CD4-positive, alpha-beta memory T cell (primary cell): Measurements from ENCODE around the gene TBL2. TPM values are rescaled to one million over a fixed set of nuclear protein-coding genes. Genes with fewer than 3 reads are reported as not detected.
"Not testable (repeated sequence)": the region's sequence is repeated elsewhere in the genome, so short reads cannot be mapped to it uniquely, and the experiment has no call there.

Source experiments
- CTCF ChIA-PET: fragments of 350-600 bp; sonication (Branson Sonifier 250); formaldehyde crosslinking; loops from one replicate; lab custom pipeline; 2021; ENCODE audit warnings: inconsistent platforms; ENCODE audit not compliant: partially characterized antibody; lab: Charles Lee
- POLR2A ChIA-PET: fragments of 350-600 bp; sonication (Branson Sonifier 250); formaldehyde crosslinking; loops from one replicate; lab custom pipeline; 2021; ENCODE audit not compliant: partially characterized antibody; lab: Charles Lee
- DNase-seq, 5 donors: peaks; one replicate each; pipeline versions ENCODE4 v3.0.0 to v3.0.0-alpha.2; 2020 to 2022; ENCODE audit warnings: mixed read lengths in 1 of 5
- H3K27ac ChIP-seq: one replicate; pipeline ENCODE4 v1.7.0; 2013; ENCODE audit warnings: low read depth, low read length
- H3K27me3 ChIP-seq: 2 replicates; pipeline ENCODE4 v1.7.0; 2013; ENCODE audit warnings: mild to moderate bottlenecking, low read length, moderate library complexity; ENCODE audit not compliant: insufficient read depth
- H3K36me3 ChIP-seq: 2 replicates; pipeline ENCODE4 v1.7.0; 2013; ENCODE audit warnings: mild to moderate bottlenecking, low read length, moderate library complexity; ENCODE audit not compliant: insufficient read depth
- H3K4me1 ChIP-seq: 2 replicates; pipeline ENCODE4 v1.7.0; 2013; ENCODE audit warnings: mild to moderate bottlenecking, low read length, moderate library complexity; ENCODE audit not compliant: insufficient read depth
- H3K4me3 ChIP-seq, 2 donors: one replicate each; pipeline ENCODE4 v1.7.0; 2013; ENCODE audit warnings: low read length in 2 of 2, mild to moderate bottlenecking in 1 of 2
- H3K9me3 ChIP-seq, 2 donors: one replicate each; pipeline ENCODE4 v1.7.0; 2013; ENCODE audit warnings: low read length in 2 of 2, control low read depth in 1 of 2; ENCODE audit not compliant: control insufficient read depth in 1 of 2
- H3K27ac Mint-ChIP-seq, 7 donors: one replicate each; pipeline ENCODE4 v1.8.0; 2020 to 2021; ENCODE audit warnings: mixed read lengths in 7 of 7, mild to moderate bottlenecking in 6 of 7, inconsistent platforms in 3 of 7, moderate library complexity in 3 of 7
- H3K27me3 Mint-ChIP-seq, 2 donors: one replicate each; pipeline ENCODE4 v1.8.0; 2020 to 2021; ENCODE audit warnings: mixed read lengths in 2 of 2
- H3K36me3 Mint-ChIP-seq, 2 donors: one replicate each; pipeline ENCODE4 v1.8.0; 2020 to 2021; ENCODE audit warnings: mixed read lengths in 2 of 2, inconsistent platforms in 1 of 2, mild to moderate bottlenecking in 1 of 2
- H3K4me1 Mint-ChIP-seq, 4 donors: one replicate each; pipeline ENCODE4 v1.8.0; 2020 to 2021; ENCODE audit warnings: mixed read lengths in 4 of 4, mild to moderate bottlenecking in 1 of 4
- H3K4me3 Mint-ChIP-seq, 8 donors: one replicate each; pipeline ENCODE4 v1.8.0; 2020 to 2021; ENCODE audit warnings: mixed read lengths in 8 of 8, mild to moderate bottlenecking in 7 of 8, moderate library complexity in 6 of 8, inconsistent platforms in 3 of 8
- H3K9me3 Mint-ChIP-seq, 8 donors: one replicate each; pipeline ENCODE4 v1.8.0; 2020 to 2021; ENCODE audit warnings: mixed read lengths in 8 of 8, mild to moderate bottlenecking in 5 of 8, inconsistent platforms in 3 of 8, moderate library complexity in 1 of 8
- intact Hi-C: fragments of 100-400 bp; cut with micrococcal nuclease; formaldehyde crosslinking; loops from one replicate; pipeline ENCODE4 v1.15.1; 2023
- polyA plus RNA-seq, 2 donors: library from polyadenylated mRNA; unstranded; fragments of 300-500 nt; fragmentation: Illumina TruSeq; gene quantifications; one replicate each; pipeline ENCODE4 v1.2.3, GENCODE V29; 2021
- total RNA-seq, 2 experiments: library from RNA; stranded (reverse); gene quantifications; one replicate each; pipeline ENCODE4 v1.2.3, GENCODE V29; 2021

The TBL2 gene
- total and polyA plus RNA-seq, 4 experiments from 2014 or later = 15.6 to 47.5 (median 32.9) TPM

- Histone ChIP-seq H3K27me3 (no peaks in the 10 kb centered on the region), H3K4me3 (no peak overlapping the region), H3K4me1 (peaks cover 20% of the 10 kb centered on the region), H3K27ac (no peak overlapping the region), H3K36me3 (peaks cover 32% of the 10 kb centered on the region), H3K9me3 (no peaks in the 10 kb centered on the region)
- POLR2A ChIA-PET = interaction anchor here (0.7 to 1.2 kb wide), 4 partner anchors 9 to 27 kb away, joined by 3 to 4 read pairs (median 4); no protein-coding TSS in a partner anchor
- Mint-ChIP-seq H3K36me3 (peaks cover 29 to 54% of the 10 kb centered on the region in 2 donors), H3K4me1 (peaks cover 16 to 50% (median 28%) of the 10 kb centered on the region in 4 donors), H3K27me3 (no peaks in the 10 kb centered on the region), H3K4me3 (no peak overlapping the region), H3K27ac (peak overlapping the region in 2 of 7 donors; percentile 42 to 48), H3K9me3 (no peaks in the 10 kb centered on the region)
- CTCF ChIA-PET = interaction anchor here (0.6 to 2.3 kb wide), 3 partner anchors 20 to 59 kb away, joined by 3 to 11 read pairs (median 3); partner anchors contain the start of gene BAZ1B
- intact Hi-C loops = no loop called here
- DNase-seq = no peak
Observed at GRCh38 chr7:73547841-73548240, 30.5 kb downstream of the TBL2 start.

DNA sequence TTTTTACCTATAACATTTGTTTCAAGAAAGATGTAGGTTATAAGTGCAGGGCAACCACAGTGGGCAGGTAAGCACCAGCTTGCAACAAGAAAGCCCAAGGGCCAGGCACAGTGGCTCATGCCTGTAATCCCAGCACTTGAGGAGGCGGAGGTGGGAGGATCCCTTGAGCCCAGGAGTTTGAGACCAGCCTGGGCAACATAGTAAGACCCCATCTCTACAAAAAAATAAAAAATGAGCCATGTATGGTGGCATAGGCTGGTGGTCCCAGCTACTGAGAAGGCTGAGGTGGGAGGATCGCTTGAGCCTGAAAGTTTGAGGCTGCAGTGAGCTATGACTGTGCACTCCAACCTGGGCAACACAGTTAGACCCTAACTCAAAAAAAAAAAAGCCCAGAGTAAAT, 33.7 kb downstream of the TBL2 start:
- peaks cover 18% of the 10 kb centered on the region for H3K4me1 ChIP-seq
- H3K27me3 ChIP-seq = no peaks in the 10 kb centered on the region
- no peak overlapping the region for H3K4me3 ChIP-seq
- intact Hi-C loops = no loop called here
- Mint-ChIP-seq H3K36me3 (peaks cover 34 to 67% of the 10 kb centered on the region in 2 donors), H3K9me3 (no peaks in the 10 kb centered on the region), H3K4me3 (no peak overlapping the region), H3K27me3 (no peaks in the 10 kb centered on the region), H3K27ac (no peak overlapping the region), H3K4me1 (peaks cover 9 to 41% (median 23%) of the 10 kb centered on the region in 4 donors)
- ChIA-PET POLR2A (interaction anchor here (0.5 kb wide), 1 partner anchor 16 kb away, joined by 3 read pairs; no protein-coding TSS in a partner anchor), CTCF (no interaction called here)
- peaks cover 44% of the 10 kb centered on the region for H3K36me3 ChIP-seq
- no peaks in the 10 kb centered on the region for H3K9me3 ChIP-seq
- DNase-seq = no peak
- H3K27ac ChIP-seq = no peak overlapping the region

DNA sequence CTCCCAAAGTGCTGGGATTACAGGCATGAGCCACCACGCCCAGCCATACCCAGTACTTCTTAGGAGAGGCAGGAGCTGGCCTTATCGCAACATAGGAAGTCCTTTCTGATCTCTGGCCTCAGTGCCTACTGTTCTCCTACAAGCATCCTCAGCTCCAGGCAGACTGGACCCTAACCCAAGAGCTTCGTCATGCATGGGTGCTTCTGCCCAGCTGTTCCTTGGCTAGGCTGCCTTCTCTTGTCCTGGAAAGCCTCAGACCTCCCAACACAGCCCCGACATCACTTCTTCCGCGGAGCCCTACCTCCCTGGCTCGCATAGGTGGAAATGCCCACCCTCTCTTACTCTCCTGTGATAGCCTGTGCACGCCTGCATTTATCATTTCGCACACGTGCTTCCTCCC, 36.7 kb downstream of the TBL2 start:
- ChIA-PET POLR2A (interaction anchor here (0.6 kb wide), 1 partner anchor 15 kb away, joined by 3 read pairs; the partner anchor contains the start of gene BCL7B), CTCF (no interaction called here)
- no peaks in the 10 kb centered on the region for H3K27me3 Mint-ChIP-seq
- no peak overlapping the region for H3K27ac ChIP-seq
- H3K4me1 Mint-ChIP-seq = peaks cover 4 to 23% (median 12%) of the 10 kb centered on the region in 4 donors
- H3K9me3 ChIP-seq = no peaks in the 10 kb centered on the region
- H3K36me3 ChIP-seq = peaks cover 57% of the 10 kb centered on the region
- no peaks in the 10 kb centered on the region for H3K4me1 ChIP-seq
- no peak for DNase-seq
- intact Hi-C loops = no loop called here
- no peak overlapping the region for H3K4me3 Mint-ChIP-seq
- H3K9me3 Mint-ChIP-seq = no peaks in the 10 kb centered on the region
- H3K27ac Mint-ChIP-seq = peak overlapping the region in 3 of 7 donors; percentile 28 to 86 (median 66)
- peaks cover 42 to 77% of the 10 kb centered on the region in 2 donors for H3K36me3 Mint-ChIP-seq
- H3K4me3 ChIP-seq = no peak overlapping the region
- no peaks in the 10 kb centered on the region for H3K27me3 ChIP-seq

- Histone ChIP-seq H3K27me3 (no peaks in the 10 kb centered on the region), H3K27ac (no peak overlapping the region), H3K36me3 (peaks cover 67% of the 10 kb centered on the region), H3K4me1 (no peaks in the 10 kb centered on the region), H3K4me3 (no peak overlapping the region), H3K9me3 (no peaks in the 10 kb centered on the region)
- Mint-ChIP-seq H3K27ac (no peak overlapping the region), H3K4me3 (no peak overlapping the region), H3K36me3 (peaks cover 44 to 75% of the 10 kb centered on the region in 2 donors), H3K4me1 (peaks cover 0 to 10% (median 5%) of the 10 kb centered on the region in 4 donors), H3K27me3 (no peaks in the 10 kb centered on the region), H3K9me3 (no peaks in the 10 kb centered on the region)
- CTCF ChIA-PET = no interaction called here
- no peak for DNase-seq
- POLR2A ChIA-PET = interaction anchor here (1.2 kb wide), 1 partner anchor 18 kb away, joined by 3 read pairs; the partner anchor contains the start of gene BAZ1B
- intact Hi-C loops = no loop called here
Observed at GRCh38 chr7:73539709-73540108, 38.7 kb downstream of the TBL2 start.

- peaks cover 40 to 66% of the 10 kb centered on the region in 2 donors for H3K36me3 Mint-ChIP-seq
- H3K9me3 Mint-ChIP-seq, H3K27ac ChIP-seq, H3K4me1 ChIP-seq, H3K9me3 ChIP-seq, DNase-seq, CTCF ChIA-PET, H3K27me3 ChIP-seq, H3K4me1 Mint-ChIP-seq, POLR2A ChIA-PET, H3K4me3 Mint-ChIP-seq, H3K27me3 Mint-ChIP-seq, intact Hi-C loops, H3K4me3 ChIP-seq: not testable (repeated sequence)
- H3K27ac Mint-ChIP-seq = peak overlapping the region in 1 of 7 donors; percentile 71
- peaks cover 62% of the 10 kb centered on the region for H3K36me3 ChIP-seq
Observed at GRCh38 chr7:73538510-73538909, 39.9 kb downstream of the TBL2 start.

DNA sequence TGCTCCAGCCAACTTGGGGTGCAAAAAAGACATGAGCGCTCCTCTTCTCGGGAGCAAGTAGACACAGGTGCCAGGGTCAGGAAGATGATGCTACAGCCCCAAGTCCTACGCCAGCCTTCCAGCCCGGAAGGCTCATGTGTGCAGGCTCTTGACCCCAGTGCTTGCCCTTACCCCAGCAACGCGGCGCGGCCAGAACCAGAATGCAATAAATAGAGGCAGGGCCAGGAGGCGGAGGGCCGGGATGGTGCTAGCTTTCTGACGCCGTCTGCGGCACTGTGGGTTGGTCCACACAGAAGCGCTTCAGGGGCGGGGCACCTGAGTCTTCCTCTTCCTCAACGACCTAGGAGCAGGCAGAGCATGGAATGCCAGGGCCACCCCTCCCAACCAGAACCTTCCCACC, 41.3 kb downstream of the TBL2 start:
- no peaks in the 10 kb centered on the region for H3K27me3 Mint-ChIP-seq
- Histone ChIP-seq H3K9me3 (no peaks in the 10 kb centered on the region), H3K4me3 (no peak overlapping the region), H3K27ac (no peak overlapping the region), H3K27me3 (no peaks in the 10 kb centered on the region), H3K36me3 (peaks cover 48% of the 10 kb centered on the region), H3K4me1 (no peaks in the 10 kb centered on the region)
- ChIA-PET POLR2A (no interaction called here), CTCF (no interaction called here)
- intact Hi-C loops = no loop called here
- no peak for DNase-seq
- peaks cover 34 to 57% of the 10 kb centered on the region in 2 donors for H3K36me3 Mint-ChIP-seq
- H3K27ac Mint-ChIP-seq = peak overlapping the region in 3 of 7 donors; percentile 32 to 69 (median 47)
- H3K9me3 Mint-ChIP-seq = peaks cover 0 to 2% (median 0%) of the 10 kb centered on the region in 8 donors
- H3K4me3 Mint-ChIP-seq = peak overlapping the region in 1 of 8 donors; percentile 49
- peaks cover 0 to 3% (median 1%) of the 10 kb centered on the region in 4 donors for H3K4me1 Mint-ChIP-seq

DNA sequence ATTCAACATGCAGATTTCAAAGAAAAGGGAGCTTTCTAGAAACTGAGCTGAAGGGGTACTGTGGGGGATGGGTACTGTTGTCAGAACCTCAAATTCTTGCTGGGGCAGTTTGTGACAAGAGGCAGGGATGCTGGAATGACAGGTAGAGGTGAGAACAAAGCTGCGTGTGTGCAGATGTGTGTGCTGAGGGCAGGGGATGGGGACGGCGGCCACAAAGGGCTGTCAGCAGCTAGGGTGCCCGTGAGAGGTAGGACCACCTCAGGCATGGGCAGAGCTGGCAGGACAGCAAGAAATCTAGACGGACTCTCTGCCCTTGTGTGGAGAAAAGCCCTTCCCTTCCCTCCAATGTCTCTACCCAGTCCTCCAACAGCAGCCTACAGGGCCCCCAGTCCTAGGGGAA, 41.9 kb downstream of the TBL2 start:
- H3K4me3 Mint-ChIP-seq = no peak overlapping the region
- H3K4me1 Mint-ChIP-seq = peaks cover 0 to 2% (median 0%) of the 10 kb centered on the region in 4 donors
- peaks cover 0 to 2% (median 0%) of the 10 kb centered on the region in 8 donors for H3K9me3 Mint-ChIP-seq
- Histone ChIP-seq H3K27me3 (no peaks in the 10 kb centered on the region), H3K27ac (no peak overlapping the region), H3K9me3 (no peaks in the 10 kb centered on the region), H3K4me3 (no peak overlapping the region), H3K4me1 (no peaks in the 10 kb centered on the region), H3K36me3 (peaks cover 43% of the 10 kb centered on the region)
- peak overlapping the region in 3 of 7 donors; percentile 32 to 69 (median 47) for H3K27ac Mint-ChIP-seq
- DNase-seq = no peak
- intact Hi-C loops = no loop called here
- H3K36me3 Mint-ChIP-seq = peaks cover 29 to 53% of the 10 kb centered on the region in 2 donors
- ChIA-PET CTCF (no interaction called here), POLR2A (no interaction called here)
- no peaks in the 10 kb centered on the region for H3K27me3 Mint-ChIP-seq
